LNCaP clone FGC (cell line): ENCODE data around the gene ALG12.

Source experiments
- DNase-seq: peaks from one replicate; pipeline ENCODE4 v3.0.0-alpha.2; 2011; ENCODE audit warnings: low read depth
- H3K4me3 ChIP-seq: 2 replicates; pipeline ENCODE4 v1.5.1; 2011; ENCODE audit warnings: mild to moderate bottlenecking, low read depth, low read length, control low read depth
- TF ChIP-seq, protein P1 (sequence below): IDR thresholded peaks from 2 replicates; pipeline ENCODE4 v1.5.1; 2012; ENCODE audit warnings: mild to moderate bottlenecking; ENCODE audit not compliant: control insufficient read depth, insufficient read depth; ENCODE audit errors: extremely low read depth

Gene ALG12

DNA sequence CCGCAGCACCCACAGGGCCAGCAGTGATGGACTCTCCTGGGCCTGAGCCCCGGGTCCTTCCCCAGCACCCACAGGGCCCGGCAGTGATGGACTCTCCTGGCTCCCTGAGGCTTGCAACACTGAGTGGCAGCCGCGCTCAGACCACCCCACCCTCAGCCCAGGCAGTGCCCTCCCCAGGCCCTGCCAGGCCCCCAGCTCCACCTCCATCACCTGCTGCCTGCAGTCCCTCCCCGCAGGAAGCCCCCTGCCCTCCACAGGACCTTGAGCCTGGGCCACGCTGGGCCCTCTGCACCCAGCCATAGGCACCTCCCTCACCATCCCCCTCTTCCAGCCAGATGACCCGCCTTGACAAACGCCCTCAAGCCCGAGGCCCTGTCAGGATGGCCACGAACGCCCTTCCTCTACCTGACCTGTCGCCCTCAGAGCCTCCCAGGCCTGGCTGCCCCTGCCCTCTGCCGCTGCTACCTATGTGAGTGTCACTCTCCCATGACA is 11.4 kb downstream of the ALG12 start:
- no peak overlapping the region for H3K4me3 ChIP-seq
- DNase-seq = no peak
- TF ChIP-seq, protein P1, sequence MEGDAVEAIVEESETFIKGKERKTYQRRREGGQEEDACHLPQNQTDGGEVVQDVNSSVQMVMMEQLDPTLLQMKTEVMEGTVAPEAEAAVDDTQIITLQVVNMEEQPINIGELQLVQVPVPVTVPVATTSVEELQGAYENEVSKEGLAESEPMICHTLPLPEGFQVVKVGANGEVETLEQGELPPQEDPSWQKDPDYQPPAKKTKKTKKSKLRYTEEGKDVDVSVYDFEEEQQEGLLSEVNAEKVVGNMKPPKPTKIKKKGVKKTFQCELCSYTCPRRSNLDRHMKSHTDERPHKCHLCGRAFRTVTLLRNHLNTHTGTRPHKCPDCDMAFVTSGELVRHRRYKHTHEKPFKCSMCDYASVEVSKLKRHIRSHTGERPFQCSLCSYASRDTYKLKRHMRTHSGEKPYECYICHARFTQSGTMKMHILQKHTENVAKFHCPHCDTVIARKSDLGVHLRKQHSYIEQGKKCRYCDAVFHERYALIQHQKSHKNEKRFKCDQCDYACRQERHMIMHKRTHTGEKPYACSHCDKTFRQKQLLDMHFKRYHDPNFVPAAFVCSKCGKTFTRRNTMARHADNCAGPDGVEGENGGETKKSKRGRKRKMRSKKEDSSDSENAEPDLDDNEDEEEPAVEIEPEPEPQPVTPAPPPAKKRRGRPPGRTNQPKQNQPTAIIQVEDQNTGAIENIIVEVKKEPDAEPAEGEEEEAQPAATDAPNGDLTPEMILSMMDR = no peak

DNA sequence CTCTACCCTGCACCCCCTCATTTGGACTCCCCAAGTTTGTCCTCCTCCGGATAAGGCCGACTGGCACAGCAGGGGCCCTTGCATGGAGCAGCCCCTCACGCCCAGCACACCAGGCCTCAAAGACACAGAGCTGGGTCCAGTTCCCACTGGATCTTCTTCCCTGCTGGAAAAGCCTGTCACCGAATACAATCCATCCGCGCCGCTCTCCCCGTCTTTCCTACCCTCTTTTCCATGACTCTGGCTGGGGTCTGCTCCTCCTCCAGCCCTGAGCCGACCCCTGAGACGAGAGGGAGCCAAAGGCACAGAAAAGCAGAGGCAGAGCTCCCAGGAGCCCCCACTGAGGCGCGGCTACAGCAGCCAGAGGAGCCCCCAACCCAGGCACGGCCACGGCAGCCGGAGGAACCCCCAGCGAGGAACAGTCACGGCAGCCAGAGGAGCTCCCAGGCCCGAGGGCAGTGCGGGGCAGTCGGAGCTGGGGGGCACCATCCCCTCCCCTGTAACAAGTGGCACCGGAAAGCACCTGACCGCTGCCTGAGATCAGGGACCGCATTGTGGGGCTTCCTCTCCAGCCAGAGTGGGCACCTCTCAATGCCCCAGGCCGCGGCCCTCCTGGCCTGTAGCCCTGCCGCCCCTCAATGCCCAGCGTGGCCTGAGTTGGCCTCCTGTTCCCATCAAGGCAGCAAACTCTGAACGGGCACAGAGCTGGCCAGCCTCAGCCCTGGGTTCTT is 12.0 kb downstream of the ALG12 start:
- no peak overlapping the region for H3K4me3 ChIP-seq
- DNase-seq = no peak
- TF ChIP-seq, protein P1 = no peak

DNA sequence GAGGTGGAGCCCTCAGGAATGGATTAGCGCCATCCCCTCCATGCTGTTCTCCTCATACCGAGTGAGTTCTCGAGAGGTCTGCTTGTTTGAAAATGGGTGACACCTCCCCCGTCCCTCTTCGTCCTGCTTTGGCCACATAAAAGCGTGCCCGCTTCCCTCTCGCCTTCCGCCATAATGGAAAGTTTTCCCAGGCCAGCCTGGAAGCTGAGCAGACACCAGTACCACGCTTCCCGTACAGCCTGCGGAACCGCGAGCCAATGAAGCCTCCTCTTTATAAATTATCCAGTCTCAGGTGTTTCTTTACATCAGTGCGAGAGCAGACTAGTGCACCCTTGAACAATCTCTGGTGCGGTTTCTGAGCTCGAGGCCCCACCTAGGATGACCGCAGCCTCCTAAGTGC is 12.8 kb downstream of the ALG12 start:
- TF ChIP-seq, protein P1 = no peak
- H3K4me3 ChIP-seq = no peak overlapping the region
- no peak for DNase-seq

DNA sequence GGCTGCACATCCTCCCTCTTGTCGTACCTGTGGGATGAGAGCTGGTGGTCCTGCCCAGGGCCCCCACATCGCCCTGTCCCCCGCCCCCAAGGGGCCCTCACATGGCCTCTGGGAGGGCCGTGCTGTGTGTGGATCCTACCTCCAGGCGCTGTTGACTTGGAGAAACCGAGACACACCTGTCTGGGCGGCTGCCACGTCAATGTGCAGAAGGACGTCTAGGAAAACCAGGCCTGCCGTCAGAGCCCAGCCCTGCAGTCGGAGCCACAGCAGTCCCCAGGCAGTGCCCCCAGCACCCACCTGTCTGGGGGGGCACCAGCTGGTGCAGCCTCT is 14.2 kb downstream of the ALG12 start:
- TF ChIP-seq, protein P1 = no peak

DNA sequence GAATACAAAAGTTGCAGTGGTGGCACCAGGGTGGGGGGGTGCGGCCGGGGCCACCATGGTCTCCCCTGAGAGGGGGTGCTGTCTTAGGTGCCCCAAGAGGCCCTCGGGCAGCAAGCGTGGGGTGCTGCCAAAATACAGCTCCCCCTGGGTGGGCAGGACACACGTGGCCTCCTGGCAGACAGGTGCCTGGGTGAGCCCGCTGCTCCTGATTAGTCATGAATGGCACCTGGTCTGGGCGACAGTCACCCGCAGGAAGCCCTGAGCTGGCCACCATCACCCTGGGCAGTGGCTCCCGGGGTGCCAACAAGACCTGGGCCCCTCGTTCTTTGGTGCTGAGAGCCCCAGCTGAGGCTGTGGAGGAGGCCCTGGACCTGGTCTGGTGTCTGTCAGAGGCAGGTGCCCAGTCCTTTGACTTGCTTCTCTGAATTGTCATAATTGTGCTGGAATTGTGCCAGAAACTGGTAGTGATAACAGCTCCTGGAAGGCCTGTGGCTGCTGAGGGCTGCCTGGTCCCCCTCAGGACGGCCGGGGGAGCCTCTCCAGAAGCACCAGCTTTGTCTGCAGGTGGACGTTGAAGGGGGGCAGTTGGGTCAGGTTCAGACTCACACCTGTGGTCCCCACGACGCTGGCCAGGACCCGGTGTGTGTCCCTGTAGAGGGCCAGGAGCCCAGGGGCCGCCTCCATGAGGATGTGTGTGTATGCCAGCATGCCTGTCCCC is 14.8 kb downstream of the ALG12 start:
- TF ChIP-seq, protein P1 = no peak
- H3K4me3 ChIP-seq = no peak overlapping the region
- no peak for DNase-seq

More for the DNA sequence above, 14.2 kb downstream of the ALG12 start:
- no peak for DNase-seq
- no peak overlapping the region for H3K4me3 ChIP-seq

DNA sequence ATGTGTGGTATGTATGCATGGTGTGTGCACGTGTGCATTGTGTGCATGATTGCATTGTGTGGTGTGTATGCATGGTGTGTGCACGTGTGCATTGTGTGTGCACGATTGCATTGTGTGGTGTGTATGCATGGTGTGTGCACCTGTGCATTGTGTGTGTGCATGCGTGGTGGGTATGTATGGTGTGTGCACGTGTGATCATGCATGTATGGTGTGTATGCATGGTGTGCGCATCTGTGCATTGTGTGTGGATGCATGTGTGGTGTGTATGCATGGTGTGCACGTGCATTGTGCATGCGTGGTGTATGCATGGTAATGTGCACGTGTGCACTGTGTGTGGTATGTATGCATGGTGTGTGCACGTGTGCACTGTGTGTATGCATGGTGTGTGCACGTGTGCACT is 16.8 kb downstream of the ALG12 start:
- TF ChIP-seq, protein P1 = no peak
- no peak for DNase-seq
- no peak overlapping the region for H3K4me3 ChIP-seq
